DMS53 (cell line): ENCODE measurements around the gene NFIC.
A peak's percentile ranks its signal among the peaks of the same experiment; 100 is the strongest.
"Not testable (repeated sequence)": the region's sequence is repeated elsewhere in the genome, so short reads cannot be mapped to it uniquely, and the experiment has no call there.

ENCODE experiments used
- DNase-seq: peaks from one replicate; lab custom pipeline; 2025; lab: John Stamatoyannopoulos, UW

Gene NFIC

DNA sequence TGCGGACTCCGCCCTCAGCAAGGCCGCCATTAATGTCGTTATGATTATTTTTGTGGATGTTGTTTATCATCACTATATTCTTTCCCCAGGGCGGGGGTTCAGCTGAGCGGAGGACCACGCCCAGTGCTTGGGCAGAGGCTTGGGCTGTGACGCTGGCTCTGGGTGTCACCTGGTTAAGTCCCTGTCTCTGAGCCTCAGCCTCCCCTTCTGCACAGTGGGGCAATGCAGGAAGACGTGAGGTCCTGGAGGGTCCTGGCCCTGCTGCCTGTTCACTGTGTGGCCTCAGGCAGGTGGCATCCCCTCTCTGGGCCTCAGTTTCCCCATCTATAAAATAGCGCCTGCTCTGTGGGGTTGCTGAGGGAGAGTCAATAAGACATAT lies 32.5 kb downstream of the NFIC start:
- no peak for DNase-seq

DNA sequence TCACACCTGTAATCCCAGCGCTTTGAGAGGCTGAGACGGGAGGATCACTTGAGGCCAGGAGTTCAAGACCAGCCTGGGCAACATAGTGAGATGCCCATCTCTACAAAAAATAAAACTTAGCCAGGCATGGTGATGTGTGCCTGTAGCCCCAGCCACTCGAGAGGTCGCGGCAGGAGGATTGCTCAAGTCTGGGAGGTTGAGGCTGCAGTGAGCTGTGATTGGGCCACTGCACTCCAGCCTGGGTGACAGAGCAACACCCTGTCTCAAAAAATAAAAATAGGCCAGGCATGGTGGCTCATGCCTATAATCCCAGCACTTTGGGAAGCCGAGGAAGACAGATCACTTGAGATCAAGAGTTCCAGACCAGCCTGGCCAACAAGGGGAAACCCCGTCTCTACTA lies 32.9 kb downstream of the NFIC start:
- DNase-seq: not testable (repeated sequence)

DNA sequence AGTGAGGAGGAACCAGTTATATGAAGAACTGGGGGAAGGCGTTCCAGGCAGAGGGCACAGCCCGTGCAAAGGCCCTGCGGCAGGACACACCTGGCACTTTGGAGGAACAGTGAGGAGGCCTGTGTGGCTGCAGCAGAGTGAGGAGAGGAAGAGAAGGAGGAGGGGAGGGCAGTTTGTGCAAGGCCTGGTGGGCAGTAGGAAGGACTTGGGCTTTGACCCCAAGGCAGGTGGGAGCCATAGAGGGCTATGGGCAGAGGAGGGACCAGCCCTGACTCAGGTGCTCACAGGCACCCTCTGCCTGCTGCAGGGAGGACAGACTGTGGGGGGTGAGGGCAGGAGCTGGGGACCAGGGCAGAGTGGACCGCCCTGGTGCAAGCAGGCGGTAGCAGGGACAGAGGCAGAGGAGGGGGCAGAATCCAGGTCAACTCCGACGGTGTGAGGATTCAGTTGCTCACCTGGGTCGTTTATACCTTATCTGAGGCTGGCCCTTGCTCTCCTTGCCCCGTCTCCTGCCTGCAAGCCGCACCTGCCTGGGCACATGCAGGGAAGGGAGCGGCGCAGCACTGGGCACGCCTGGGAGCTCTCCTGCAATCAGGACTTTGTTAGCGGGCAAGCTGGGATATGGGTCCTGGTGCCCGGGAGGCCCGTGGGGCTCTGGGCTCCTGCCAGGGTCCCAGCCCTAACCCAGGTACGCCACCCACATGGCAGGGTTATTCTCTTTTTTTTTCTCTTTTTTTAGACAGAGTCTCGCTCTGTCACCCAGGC lies 34.8 kb downstream of the NFIC start:
- DNase-seq: no peak

DNA sequence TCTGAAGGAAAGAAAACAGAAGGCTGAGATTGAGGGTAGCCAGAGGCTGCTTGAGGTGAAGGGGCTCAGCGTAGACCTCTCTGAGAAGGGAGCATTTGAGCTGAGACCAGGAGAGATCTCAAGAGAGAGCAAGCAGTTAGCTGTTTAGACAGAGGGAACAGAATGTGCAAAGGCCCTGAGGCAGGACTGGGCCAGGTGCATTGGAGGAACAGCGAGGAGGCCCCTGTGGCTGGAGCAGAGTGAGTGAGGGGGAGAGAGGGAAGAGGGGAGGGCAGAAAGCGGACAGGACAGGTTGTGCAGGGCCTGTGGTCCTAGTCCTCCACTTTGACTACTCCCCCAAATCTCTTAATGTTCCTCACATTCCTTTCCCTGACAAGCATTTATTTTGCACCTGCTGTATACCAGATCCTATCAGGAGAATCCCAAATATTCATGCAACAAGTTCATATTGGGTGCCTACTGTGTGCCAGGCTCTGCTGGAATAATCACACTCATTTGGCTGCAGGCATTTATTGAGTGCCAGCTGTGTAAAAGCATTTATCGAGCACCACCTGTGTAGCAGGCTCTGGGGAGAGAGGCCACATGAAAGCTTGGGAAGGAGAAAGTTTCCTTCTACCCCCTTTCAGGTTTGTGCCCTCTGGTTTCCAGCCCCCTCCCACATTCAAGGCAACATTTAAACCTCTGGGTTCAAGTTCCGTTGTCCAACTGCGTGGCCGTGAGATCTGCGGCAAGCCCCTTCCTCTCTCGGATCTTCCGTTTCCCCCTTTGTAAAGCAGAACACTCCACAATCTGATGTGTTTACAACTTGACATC lies 36.5 kb downstream of the NFIC start:
- DNase-seq: no peak

DNA sequence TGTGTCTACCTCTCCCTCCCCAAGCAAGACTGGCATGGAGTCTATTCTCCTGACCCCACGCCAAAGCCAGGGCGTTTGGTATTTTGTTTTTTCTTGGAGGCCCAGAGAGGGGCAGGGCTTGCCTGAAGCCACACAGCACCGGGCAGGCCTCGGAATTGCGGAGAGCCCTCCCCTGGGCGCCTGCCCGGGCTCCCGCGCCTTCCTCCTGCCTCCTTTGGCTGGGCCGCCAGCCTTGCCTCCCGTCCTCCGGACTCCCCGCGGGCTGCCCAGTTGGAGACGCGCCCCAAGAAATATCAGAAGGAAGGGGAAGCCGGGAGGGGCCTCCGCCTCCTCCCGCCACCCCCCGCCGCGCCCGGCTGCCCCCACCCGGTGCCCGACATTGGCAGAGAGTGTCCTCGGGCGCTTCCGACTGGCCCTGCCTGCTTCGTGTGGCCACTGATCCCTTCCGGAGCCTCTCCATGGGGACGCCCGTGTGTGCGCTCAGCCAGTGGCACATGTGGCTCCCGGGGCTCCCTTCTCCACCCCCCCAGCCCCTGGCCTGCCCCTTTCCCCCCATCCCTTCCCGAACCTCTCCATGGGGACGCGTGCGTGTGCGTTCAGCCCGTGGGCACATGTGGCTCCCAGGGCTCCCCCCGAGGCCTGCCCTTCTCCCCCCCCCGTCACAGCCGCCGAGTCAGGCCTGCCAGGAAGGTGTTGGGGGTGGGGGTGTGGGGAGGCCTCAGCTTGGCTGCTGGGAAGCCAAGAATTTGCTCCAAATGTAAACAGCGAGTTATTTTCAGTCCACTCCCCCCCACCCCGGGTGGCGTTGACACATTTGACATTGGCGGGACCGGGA lies 37.3 kb downstream of the NFIC start:
- DNase-seq: no peak

DNA sequence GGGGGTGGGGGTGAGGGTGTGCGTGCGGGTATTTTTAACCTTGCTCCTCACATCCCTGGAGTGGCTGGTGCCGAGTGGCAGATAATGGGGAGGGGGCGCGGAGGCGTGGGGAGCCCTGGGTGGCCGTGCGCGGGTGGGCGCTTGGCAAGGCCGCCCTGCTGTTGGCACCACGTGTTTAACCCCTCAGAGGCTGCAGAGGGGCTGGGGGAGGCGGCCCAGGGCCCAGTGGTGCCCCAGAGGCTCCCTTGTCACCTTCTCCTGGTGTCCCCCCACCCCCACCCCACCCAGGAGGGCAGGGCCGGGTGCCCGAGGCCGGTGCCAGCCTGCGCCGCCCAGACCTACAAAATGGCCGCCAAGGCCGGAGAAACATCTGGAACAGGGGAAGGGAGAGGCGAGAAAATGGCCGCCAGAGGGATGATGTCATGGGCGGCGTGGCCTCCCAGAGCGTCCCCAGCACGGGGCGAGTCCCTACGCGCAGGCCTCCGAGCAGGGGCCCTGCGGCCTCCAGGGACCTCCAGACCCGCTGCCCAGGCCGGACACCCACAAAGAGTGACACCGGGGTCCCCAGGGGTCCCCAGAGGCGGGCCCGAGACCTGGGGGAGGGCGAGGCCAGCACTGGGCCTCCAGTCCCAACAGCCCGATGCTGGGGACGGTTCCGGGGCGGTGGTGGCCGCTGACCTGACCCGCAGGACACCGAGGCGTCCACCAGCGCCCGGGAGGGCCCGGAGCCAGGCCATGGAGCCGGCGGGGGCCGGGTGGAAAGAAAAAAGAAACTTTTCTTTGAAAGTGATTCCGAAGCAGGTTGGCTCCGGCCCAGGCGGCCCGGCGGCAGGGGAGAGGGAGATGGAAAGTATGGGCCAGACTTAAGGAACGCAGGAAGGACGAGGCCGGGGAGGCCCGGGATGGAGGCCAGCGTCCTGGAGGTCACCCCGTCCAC lies 38.2 kb downstream of the NFIC start:
- DNase-seq: no peak

DNA sequence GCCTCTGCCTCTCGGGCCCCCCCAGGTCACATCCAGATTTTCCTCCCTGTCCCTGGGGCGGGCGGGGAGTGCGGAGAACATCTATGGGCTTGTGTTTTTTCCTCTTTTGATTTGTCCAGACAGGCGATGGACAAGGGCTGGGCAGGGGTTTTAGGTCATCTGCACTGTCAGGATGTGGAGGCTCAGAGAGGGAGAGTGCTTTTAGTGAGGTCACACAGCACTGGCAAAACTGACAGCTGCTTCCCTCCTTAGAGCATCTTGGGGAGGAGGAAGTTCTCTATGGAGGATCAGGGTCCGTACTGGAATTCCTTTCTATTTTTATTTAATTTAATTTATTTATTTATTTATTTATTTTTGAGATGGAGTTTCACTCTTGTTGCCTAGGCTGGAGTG lies 38.9 kb downstream of the NFIC start:
- DNase-seq: no peak

DNA sequence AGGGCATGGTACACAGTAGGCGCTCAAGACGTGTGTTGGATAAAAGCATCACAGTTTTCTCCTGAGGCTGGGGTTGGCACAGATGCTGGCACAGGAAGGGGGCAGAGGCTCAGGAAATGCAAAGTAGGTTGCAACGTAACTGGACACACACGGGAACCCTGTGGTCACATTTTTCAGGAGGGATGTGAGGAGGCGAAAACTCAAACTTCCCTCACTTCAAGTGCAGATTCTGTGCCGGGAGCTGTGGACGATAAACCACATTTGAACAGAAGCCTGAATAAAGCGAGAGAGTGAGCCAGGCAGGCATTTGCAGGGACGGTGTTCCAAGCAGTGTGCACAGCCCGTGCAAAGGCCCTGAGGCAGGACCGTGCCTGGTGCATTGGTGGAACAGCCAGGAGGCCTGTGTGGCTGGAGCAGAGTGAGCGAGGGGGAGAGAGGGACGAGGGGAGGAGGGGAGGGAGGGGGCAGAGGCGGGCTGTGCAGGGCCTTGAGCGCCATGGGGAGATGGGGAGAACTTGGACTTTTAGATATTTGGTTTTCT lies 40.3 kb downstream of the NFIC start:
- DNase-seq: no peak

DNA sequence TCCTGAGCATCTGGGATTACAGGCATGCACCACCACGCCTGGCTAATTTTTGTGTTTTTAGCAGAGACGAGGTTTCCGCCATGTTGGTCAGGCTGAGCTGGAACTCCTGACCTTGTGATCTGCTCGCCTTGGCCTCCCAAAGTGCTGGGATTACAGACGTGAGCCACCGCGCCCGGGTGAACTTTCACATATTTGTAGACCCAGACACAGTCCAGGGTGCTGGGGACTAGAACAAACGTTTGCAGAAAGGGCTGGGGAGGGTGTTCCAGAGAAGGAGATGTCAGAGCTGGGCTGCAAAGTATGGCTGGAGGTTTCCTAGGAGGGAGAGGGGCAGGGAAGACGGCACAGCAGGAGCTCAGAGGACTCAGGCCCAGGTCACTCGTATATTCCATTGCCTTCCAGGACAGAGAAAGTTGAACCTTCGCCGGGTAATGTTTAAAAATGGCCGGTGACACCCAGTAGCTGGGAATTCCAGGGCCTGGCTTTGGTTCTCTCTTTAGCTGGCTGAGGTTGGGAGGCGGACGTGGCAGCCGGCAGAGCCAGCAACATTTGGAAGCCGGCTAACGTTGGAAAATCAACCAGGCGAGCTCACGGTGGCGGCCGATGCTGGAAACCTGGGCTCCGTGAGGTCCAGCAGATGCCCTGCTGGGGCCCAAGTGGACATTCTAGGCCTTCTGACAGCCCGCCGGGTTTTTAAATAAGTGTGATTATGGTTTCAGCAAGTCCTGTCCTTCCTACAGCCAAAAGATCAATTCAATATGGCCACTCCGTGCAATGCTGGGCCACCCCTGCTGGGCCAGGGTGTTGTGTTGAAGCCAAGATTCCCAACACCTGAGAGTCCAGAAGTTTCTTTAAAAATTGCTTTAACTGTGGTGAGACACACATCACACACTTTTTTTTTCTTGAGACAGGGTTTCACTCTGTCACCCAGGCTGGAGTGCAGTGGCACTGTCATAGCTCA lies 41.5 kb downstream of the NFIC start:
- no peak for DNase-seq

DNA sequence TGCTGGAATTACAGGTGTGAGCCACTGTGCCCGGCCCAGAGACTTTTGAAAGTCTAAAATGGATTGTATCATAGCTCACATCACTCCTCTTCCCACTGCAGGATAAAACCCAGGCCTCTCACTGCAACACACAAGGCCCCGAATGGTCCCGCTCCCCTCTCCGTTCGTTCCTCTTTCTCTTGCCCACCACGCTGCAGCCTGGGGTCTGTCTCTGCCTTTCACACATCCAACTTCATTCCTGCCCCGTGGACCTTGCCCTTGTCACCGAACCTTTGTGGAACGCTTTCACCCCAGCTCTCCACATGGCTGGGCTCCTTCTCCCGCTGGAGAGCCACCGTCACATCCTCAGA lies 42.6 kb downstream of the NFIC start:
- DNase-seq: no peak

DNA sequence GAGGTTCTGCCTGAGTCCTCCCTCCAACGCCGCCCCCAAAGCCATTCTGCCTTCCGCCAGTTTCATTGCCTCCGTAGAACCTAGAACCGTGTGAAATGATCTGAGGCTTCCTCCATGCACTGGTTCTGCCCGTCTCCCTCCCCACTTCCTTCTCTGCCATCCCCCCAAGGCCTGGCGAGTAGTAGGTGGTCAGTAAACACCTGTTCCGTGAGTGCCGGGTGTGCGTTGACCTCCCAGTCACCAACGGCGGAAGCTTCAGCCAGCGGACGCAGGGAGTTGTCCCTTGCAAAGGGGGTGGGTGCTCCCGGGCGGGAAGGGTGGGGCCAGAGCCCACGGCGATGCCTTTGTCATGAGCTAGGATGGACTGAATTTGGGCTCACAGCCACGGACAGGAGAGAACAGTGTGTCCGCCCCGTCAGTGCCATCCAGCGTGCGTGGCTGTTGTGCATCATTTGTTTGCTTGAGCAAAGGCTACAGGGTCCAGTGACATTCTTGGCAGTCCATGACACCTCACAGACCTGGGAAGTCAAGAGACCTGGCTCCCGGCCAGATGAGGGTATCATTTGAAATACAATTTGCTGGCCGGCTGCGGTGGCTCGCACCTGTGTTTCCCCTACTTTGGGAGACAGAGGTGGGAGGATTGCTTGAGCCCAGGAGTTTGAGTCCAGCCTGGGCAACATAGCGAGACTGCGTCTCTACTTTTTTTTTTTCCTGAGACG lies 43.1 kb downstream of the NFIC start:
- no peak for DNase-seq

DNA sequence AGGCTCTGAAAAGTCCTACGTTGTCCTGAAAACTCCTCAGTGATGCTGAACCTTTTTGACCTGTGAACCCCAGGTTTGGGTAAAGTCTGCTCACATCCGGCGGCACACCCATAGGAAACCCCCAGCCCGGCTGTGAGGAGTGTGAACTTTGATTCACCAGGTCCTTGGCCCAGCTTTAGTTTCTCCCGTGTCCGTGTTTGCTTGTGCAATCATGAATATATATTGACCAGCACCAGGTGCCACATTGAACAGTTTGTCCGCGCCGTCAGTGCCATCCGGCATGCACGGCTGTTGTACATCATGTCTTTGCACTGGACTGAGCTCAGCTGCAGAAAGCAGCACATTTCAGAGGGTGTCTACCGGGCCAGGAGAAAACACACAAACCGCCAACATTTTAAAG lies 45.3 kb downstream of the NFIC start:
- DNase-seq: no peak

DNA sequence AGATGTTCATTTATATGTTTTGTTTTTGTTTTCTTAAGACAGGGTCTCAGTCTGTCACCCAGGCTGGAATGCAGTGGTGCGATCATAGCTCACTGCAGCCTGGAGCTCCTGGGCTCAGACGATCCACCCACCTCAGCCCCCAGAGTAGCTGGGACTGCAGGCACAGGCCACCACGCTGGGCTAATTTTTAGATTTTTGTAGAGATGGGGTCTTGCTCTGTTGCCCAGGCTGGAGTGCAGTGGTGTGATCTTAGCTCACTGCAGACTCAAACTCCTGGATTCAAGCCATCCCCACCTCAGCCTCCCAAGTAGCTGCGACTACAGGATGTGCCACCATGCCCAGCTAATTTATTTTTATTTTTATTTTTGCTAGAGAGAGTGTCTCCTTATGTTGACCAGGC lies 45.7 kb downstream of the NFIC start:
- no peak for DNase-seq

DNA sequence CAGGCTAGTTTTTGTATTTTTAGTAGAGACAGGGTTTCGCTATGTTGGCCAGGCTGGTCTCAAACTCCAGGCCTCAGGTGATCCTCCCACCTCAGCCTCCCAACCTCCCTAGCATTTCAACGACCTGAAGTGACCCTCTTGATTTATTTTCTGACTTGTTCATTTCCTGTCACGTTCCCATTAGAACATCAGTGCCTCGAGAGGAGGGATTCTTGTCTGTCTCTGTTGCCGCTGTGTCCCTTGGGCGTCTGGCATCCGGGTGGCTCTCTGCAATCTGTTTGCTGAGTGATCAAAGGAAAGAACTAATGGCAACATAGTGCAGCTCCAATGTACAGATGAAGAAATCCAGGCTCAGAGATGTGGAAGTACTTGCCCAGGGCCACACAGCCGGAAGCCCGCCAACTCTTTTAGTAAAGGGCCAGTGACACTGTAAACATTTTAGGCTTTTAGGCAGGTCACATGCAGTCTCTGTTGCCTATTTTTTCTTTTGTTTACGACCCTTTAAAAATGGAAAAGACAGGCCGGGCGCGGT lies 47.5 kb downstream of the NFIC start:
- DNase-seq: peak; percentile 62

DNA sequence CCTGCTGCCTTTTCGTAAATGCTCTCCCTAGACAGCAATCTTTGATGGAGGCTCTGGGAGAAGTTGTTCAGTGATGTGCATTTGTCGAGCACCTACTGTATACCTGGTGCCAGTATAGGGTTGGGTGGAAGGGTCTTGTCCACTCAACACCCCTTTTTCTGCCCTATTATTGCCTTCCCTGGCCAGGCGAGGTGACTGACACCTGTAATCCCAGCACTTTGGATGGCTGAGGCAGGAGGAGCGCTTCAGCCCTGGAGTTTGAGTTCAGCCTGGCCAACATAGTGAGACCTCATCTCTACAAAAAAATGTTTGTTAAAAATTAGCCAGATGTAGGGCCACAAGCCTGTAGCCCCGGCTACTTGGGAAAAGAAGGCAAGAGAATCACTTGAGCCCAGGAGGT lies 49.3 kb downstream of the NFIC start:
- DNase-seq: no peak

DNA sequence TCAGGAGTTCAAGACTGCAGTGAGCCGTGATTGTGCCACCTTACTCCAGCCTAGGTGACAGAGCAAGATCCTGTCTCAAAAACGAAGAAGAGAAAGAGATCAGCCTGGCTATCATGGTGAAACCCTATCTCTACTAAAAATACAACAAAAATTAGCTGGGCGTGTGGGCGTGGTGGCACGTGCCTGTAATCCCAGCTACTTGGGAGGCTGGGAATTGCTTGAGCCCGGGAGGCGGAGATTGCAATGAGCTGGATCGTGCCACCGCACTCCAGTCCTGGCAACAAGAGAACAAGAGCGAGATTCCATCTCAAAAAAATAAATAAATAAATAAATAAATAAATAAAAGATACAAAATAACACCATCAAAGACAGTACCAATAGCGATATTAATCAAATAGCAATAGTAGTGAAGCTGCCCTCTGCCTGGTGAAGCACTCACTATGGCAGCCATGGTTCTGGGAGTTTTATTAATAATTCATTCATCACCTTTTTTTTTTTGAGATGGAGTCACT lies 53.9 kb downstream of the NFIC start:
- DNase-seq: no peak

DNA sequence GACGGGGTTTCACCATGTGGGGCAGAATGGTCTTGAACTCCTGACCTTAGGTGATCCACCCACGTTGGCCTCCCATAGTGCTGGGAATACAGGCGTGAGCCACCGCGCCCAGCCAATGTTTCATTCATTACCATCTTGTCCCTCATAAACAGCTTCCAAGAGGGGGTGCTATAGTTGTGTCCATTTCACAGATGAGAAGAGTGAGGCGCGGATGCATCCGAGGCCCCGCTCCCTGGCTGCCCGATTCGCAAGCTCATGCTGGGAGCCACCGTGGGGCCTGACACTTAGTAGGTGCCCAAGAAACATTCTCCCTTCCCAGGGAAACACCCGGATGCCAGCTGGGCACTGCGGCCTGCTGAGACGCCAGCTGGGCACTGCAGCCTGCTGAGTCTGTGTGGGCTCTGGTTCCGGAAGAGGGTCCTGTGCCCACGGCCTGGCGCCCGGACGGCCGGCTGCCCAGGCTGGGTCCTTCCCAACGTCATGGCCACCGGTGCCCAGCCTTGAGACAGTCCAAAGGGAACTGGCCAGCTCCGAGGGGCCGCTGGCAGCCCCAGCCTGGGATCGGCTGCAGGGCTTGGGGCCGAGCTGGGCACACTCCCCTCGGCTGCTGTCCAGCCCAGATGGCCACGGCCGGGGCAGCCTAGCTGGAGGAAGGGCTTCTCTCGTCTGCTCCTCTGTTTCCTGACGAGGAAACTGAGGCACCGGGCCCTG lies 54.7 kb downstream of the NFIC start:
- DNase-seq: no peak

DNA sequence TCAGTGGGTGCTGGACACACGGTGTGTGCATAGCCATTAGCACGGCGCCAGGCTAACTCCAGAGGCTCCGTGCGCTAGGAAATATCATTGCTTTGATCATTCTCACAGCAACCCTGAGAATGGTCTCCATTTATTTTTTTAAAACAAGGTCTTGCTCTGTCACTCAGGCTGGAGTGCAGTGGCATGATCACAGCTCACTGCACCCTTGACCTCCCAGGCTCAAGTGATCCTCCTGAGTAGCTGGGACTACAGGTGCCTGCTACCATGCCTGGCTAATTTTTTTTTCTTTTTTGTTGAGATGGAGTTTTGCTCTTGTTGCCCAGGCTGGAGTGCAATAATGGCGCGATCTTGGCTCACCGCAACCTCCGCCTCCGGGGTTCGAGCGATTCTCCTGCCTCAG lies 55.3 kb downstream of the NFIC start:
- not testable (repeated sequence) for DNase-seq
